Measurements from ENCODE around the gene ARID1A. TPM values are rescaled to one million over a fixed set of nuclear protein-coding genes. Genes with fewer than 3 reads are reported as not detected.
A peak's percentile ranks its signal among the peaks of the same experiment; 100 is the strongest.

Gene ARID1A
- total and polyA plus RNA-seq, 2 donors (not counting 1 experiment from before 2014, with no cell fraction given): 12.9 to 16.0 TPM

DNA sequence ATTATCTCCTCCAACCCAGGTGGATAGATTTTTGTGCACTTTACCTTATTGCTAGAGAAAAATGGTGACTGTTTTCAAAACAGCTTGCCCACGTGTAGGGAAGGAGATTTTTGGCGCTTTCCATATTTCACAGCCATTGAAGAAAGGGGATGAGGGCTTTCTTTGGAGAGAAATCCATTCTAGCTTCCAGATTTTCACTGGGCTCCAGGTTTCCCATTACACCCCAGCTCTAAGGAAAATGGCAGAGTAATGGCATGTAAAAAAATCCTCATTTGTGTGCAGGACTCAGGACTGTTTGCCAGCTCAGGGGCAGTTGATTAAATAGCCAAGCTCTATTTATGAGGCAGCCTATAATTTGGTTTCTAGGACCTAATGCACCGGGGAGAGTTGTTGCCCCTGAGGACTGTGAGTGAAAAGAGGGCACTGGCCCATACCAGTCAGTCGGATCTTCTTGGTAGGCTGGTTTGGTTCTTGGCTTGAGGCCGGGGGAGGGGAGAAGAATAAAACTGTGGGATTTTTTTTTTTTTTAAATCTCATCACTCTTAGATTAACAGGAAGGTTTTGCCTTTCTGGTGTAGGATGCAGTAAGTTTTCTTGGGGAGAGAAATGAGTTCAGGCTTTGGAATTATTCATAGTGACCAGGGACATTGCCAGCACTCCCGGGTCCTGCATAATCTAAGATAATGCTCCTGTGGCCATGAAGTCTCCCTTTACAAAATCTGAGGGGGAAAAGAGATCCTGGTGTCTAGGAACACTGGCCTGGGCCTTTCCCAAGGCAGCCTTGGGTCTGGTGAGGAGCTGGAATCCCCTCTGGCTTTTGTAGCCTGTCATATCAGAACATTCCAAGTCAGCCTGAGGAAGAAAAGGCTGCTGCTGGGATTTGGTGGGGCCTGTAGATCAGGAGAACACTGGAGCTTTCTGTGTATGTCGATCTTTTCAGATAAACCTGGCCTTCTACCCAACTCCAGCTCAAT is 1.9 kb upstream of the ARID1A start:
- peak overlapping the region; percentile 80 for H3K4me2 ChIP-seq (ENCODE audit: extremely low read depth, insufficient read depth, low read length)
- DNase-seq (ENCODE audit: low read depth in 2 of 2): peak in 1 of 2 donors; percentile 20
- H3K27ac ChIP-seq (ENCODE audit: insufficient read depth, low read length): peak overlapping the region; percentile 87
- peaks cover 4% of the 10 kb centered on the region for H4K20me1 ChIP-seq (ENCODE audit: control insufficient read depth, extremely low read depth, insufficient read depth, low read length)
- H3K4me1 ChIP-seq (ENCODE audit: control insufficient read depth, extremely low read depth, insufficient read depth, low read length): peaks cover 17% of the 10 kb centered on the region
- H2AFZ ChIP-seq (ENCODE audit: low read length): no peak overlapping the region
- peak overlapping the region; percentile 50 to 87 (median 64) for H3K4me3 ChIP-seq (replicated peaks in 1 of 4; ENCODE audit: control extremely low read depth in 1 of 4, insufficient read depth in 1 of 4, low read depth in 3 of 4, low read length in 4 of 4)
- H3K9ac ChIP-seq (ENCODE audit: insufficient read depth, low read length): no peak overlapping the region
- H3K27me3 ChIP-seq (ENCODE audit: control insufficient read depth, insufficient read depth, low read length): no peaks in the 10 kb centered on the region
- no peaks in the 10 kb centered on the region for H3K9me3 ChIP-seq (ENCODE audit: control insufficient read depth, insufficient read depth, low read depth, low read length)
- TF ChIP-seq EZH2 (IDR thresholded peaks at IDR 0.05; ENCODE audit: low read length, missing control alignments): no peak
- TF ChIP-seq, protein P1, sequence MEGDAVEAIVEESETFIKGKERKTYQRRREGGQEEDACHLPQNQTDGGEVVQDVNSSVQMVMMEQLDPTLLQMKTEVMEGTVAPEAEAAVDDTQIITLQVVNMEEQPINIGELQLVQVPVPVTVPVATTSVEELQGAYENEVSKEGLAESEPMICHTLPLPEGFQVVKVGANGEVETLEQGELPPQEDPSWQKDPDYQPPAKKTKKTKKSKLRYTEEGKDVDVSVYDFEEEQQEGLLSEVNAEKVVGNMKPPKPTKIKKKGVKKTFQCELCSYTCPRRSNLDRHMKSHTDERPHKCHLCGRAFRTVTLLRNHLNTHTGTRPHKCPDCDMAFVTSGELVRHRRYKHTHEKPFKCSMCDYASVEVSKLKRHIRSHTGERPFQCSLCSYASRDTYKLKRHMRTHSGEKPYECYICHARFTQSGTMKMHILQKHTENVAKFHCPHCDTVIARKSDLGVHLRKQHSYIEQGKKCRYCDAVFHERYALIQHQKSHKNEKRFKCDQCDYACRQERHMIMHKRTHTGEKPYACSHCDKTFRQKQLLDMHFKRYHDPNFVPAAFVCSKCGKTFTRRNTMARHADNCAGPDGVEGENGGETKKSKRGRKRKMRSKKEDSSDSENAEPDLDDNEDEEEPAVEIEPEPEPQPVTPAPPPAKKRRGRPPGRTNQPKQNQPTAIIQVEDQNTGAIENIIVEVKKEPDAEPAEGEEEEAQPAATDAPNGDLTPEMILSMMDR (conservative IDR thresholded peaks at IDR 0.05 in 1 of 2, IDR thresholded peaks at IDR 0.05 in 1 of 2; ENCODE audit: low read depth in 1 of 2, low read length in 2 of 2): no peak
- H3K79me2 ChIP-seq (ENCODE audit: control insufficient read depth, insufficient read depth, low read length): peaks cover 29% of the 10 kb centered on the region
- no peaks in the 10 kb centered on the region for H3K36me3 ChIP-seq (ENCODE audit: control insufficient read depth, insufficient read depth, low read length)

- peak overlapping the region; percentile 31 for H2AFZ ChIP-seq (ENCODE audit: low read length)
- H3K4me3 ChIP-seq (replicated peaks in 1 of 4; ENCODE audit: control extremely low read depth in 1 of 4, insufficient read depth in 1 of 4, low read depth in 3 of 4, low read length in 4 of 4): peak overlapping the region; percentile 44 to 73 (median 62)
- H3K4me2 ChIP-seq (ENCODE audit: extremely low read depth, insufficient read depth, low read length): peak overlapping the region; percentile 87
- peak overlapping the region; percentile 87 for H3K27ac ChIP-seq (ENCODE audit: insufficient read depth, low read length)
- no peaks in the 10 kb centered on the region for H3K27me3 ChIP-seq (ENCODE audit: control insufficient read depth, insufficient read depth, low read length)
- peaks cover 23% of the 10 kb centered on the region for H3K4me1 ChIP-seq (ENCODE audit: control insufficient read depth, extremely low read depth, insufficient read depth, low read length)
- TF ChIP-seq EZH2 (IDR thresholded peaks at IDR 0.05; ENCODE audit: low read length, missing control alignments): no peak
- TF ChIP-seq, protein P1 (conservative IDR thresholded peaks at IDR 0.05 in 1 of 2, IDR thresholded peaks at IDR 0.05 in 1 of 2; ENCODE audit: low read depth in 1 of 2, low read length in 2 of 2): no peak
- no peaks in the 10 kb centered on the region for H3K9me3 ChIP-seq (ENCODE audit: control insufficient read depth, insufficient read depth, low read depth, low read length)
- H3K9ac ChIP-seq (ENCODE audit: insufficient read depth, low read length): peak overlapping the region; percentile 62
- H4K20me1 ChIP-seq (ENCODE audit: control insufficient read depth, extremely low read depth, insufficient read depth, low read length): peaks cover 9% of the 10 kb centered on the region
- peaks cover 38% of the 10 kb centered on the region for H3K79me2 ChIP-seq (ENCODE audit: control insufficient read depth, insufficient read depth, low read length)
- H3K36me3 ChIP-seq (ENCODE audit: control insufficient read depth, insufficient read depth, low read length): no peaks in the 10 kb centered on the region
- no peak for DNase-seq (ENCODE audit: low read depth in 2 of 2)
Observed at GRCh38 chr1:26694638-26695355, 1.0 kb upstream of the ARID1A start.

- Histone ChIP-seq H3K9ac (ENCODE audit: insufficient read depth, low read length) (peak overlapping the region; percentile 88), H2AFZ (ENCODE audit: low read length) (no peak overlapping the region), H4K20me1 (ENCODE audit: control insufficient read depth, extremely low read depth, insufficient read depth, low read length) (peaks cover 9% of the 10 kb centered on the region), H3K36me3 (ENCODE audit: control insufficient read depth, insufficient read depth, low read length) (no peaks in the 10 kb centered on the region), H3K27me3 (ENCODE audit: control insufficient read depth, insufficient read depth, low read length) (no peaks in the 10 kb centered on the region), H3K4me3 (replicated peaks in 1 of 4; ENCODE audit: control extremely low read depth in 1 of 4, insufficient read depth in 1 of 4, low read depth in 3 of 4, low read length in 4 of 4) (peak overlapping the region in 3 of 4 experiments; percentile 73 to 84 (median 81)), H3K79me2 (ENCODE audit: control insufficient read depth, insufficient read depth, low read length) (peaks cover 52% of the 10 kb centered on the region), H3K4me2 (ENCODE audit: extremely low read depth, insufficient read depth, low read length) (no peak overlapping the region), H3K9me3 (ENCODE audit: control insufficient read depth, insufficient read depth, low read depth, low read length) (no peaks in the 10 kb centered on the region), H3K27ac (ENCODE audit: insufficient read depth, low read length) (peak overlapping the region; percentile 77), H3K4me1 (ENCODE audit: control insufficient read depth, extremely low read depth, insufficient read depth, low read length) (peaks cover 31% of the 10 kb centered on the region)
- no peak for TF ChIP-seq EZH2 (IDR thresholded peaks at IDR 0.05; ENCODE audit: low read length, missing control alignments)
- TF ChIP-seq, protein P1 (conservative IDR thresholded peaks at IDR 0.05 in 1 of 2, IDR thresholded peaks at IDR 0.05 in 1 of 2; ENCODE audit: low read depth in 1 of 2, low read length in 2 of 2): no peak
- no peak for DNase-seq (ENCODE audit: low read depth in 2 of 2)
Observed at GRCh38 chr1:26696119-26696653, 371 bp downstream of the ARID1A start.
